DND-41 (cell line): Measurements from ENCODE around the gene TMEM44.

ENCODE experiments used
- ATAC-seq: fragments of 200-7000 bp; cut with Tn5 transposase; 3 replicates; pipeline ENCODE4 v1.9.1; 2021; ENCODE audit warnings: low read depth; ENCODE audit not compliant: insufficient read depth
- DNase-seq: peaks from one replicate; pipeline ENCODE4 v3.0.0-alpha.2; 2020
- H2AFZ ChIP-seq: 2 replicates; pipeline ENCODE4 v1.6.0; 2012; ENCODE audit warnings: low read depth, low read length
- H3K27ac ChIP-seq: 2 replicates; pipeline ENCODE4 v1.5.1; 2012; ENCODE audit warnings: low read length, inconsistent platforms
- H3K27me3 ChIP-seq: fragments of 200-600 bp; sonication (generic); 2 replicates; pipeline ENCODE4 v1.6.0; 2012; ENCODE audit warnings: low read length, mild to moderate bottlenecking, inconsistent platforms; ENCODE audit not compliant: insufficient read depth, poor library complexity
- H3K36me3 ChIP-seq: 2 replicates; pipeline ENCODE4 v1.5.1; 2012; ENCODE audit warnings: low read length, inconsistent platforms; ENCODE audit not compliant: insufficient read depth
- H3K4me1 ChIP-seq: 2 replicates; pipeline ENCODE4 v1.5.1; 2012; ENCODE audit warnings: mild to moderate bottlenecking, low read length; ENCODE audit not compliant: insufficient read depth
- H3K4me2 ChIP-seq: 2 replicates; pipeline ENCODE4 v1.6.0; 2012; ENCODE audit warnings: mild to moderate bottlenecking, moderate library complexity, low read length, inconsistent platforms; ENCODE audit not compliant: insufficient read depth
- H3K4me3 ChIP-seq, 2 experiments: fragments of 200-600 bp in 1 of 2; shearing (Covaris generic) in 1 of 2; 2 replicates each; pipeline ENCODE4 v1.5.1; 2012 to 2016; ENCODE audit warnings: inconsistent platforms in 2 of 2, low read length in 2 of 2, mild to moderate bottlenecking in 2 of 2, low read depth in 1 of 2, moderate library complexity in 1 of 2
- H3K79me2 ChIP-seq: 2 replicates; pipeline ENCODE4 v1.6.0; 2012; ENCODE audit warnings: low read length, inconsistent platforms; ENCODE audit not compliant: insufficient read depth
- H3K9ac ChIP-seq: 2 replicates; pipeline ENCODE4 v1.6.0; 2012; ENCODE audit warnings: low read depth, mild to moderate bottlenecking, inconsistent platforms, low read length, moderate library complexity
- H3K9me3 ChIP-seq: 2 replicates; pipeline ENCODE4 v1.5.1; 2012; ENCODE audit warnings: low read length, moderate library complexity, mild to moderate bottlenecking, inconsistent platforms; ENCODE audit not compliant: insufficient read depth, severe bottlenecking
- H4K20me1 ChIP-seq: 2 replicates; pipeline ENCODE4 v1.6.0; 2012; ENCODE audit warnings: low read length; ENCODE audit not compliant: insufficient read depth
- CTCF ChIP-seq: IDR thresholded peaks from 2 replicates; pipeline ENCODE4 v1.5.1; 2012; ENCODE audit warnings: borderline replicate concordance, low read length, moderate library complexity, mild to moderate bottlenecking; ENCODE audit not compliant: poor library complexity, severe bottlenecking; ENCODE audit errors: extremely low read depth
- EZH2 ChIP-seq: IDR thresholded peaks from 3 replicates; pipeline ENCODE4 v1.6.1; 2012; ENCODE audit warnings: borderline replicate concordance, low read depth, mild to moderate bottlenecking, moderate library complexity, low read length, inconsistent platforms; ENCODE audit not compliant: severe bottlenecking

TMEM44 gene

GRCh38 chr3:194539498-194539897 is 93.7 kb downstream of the TMEM44 start:
- Histone ChIP-seq H2AFZ (no peak overlapping the region), H4K20me1 (no peaks in the 10 kb centered on the region), H3K36me3 (no peaks in the 10 kb centered on the region), H3K9me3 (peaks cover 5% of the 10 kb centered on the region), H3K9ac (no peak overlapping the region), H3K27me3 (no peaks in the 10 kb centered on the region), H3K4me2 (no peak overlapping the region), H3K4me3 (no peak overlapping the region), H3K27ac (no peak overlapping the region), H3K4me1 (no peaks in the 10 kb centered on the region), H3K79me2 (no peaks in the 10 kb centered on the region)
- ATAC-seq = no peak
- no peak for DNase-seq
- TF ChIP-seq EZH2 (no peak), CTCF (no peak)

GRCh38 chr3:194537732-194538247 is 95.4 kb downstream of the TMEM44 start:
- Histone ChIP-seq H3K27me3 (no peaks in the 10 kb centered on the region), H3K79me2 (no peaks in the 10 kb centered on the region), H3K4me1 (no peaks in the 10 kb centered on the region), H3K36me3 (no peaks in the 10 kb centered on the region), H3K9ac (no peak overlapping the region), H3K4me3 (no peak overlapping the region), H3K9me3 (peaks cover 7% of the 10 kb centered on the region), H4K20me1 (no peaks in the 10 kb centered on the region), H2AFZ (no peak overlapping the region), H3K27ac (no peak overlapping the region), H3K4me2 (no peak overlapping the region)
- no peak for DNase-seq
- TF ChIP-seq EZH2 = no peak
- TF ChIP-seq CTCF = no peak
- no peak for ATAC-seq
